ENCODE results near the gene CENPN. TPM values are rescaled to one million over a fixed set of nuclear protein-coding genes. Genes with fewer than 3 reads are reported as not detected.

The CENPN gene
- total RNA-seq, 4 donors from 2014 or later = 5.8 to 9.6 (median 6.6) TPM

- intact Hi-C loops (cut with DNase I) = loop anchor here (10.0 kb wide), 1 partner anchor 705 kb away; no protein-coding TSS in a partner anchor
Observed at GRCh38 chr16:81029930-81030604, 23.1 kb downstream of the CENPN start.

GRCh38 chr16:81035398-81035974 lies 28.5 kb downstream of the CENPN start, which contains the start of gene ATMIN:
Gene ATMIN (plus strand): TSS chr16:81035842. CDS start chr16:81035871, 29 bp downstream.
- 37% methylated on average over 7 of the region's 54 CpGs for WGBS
- Histone ChIP-seq H3K9me3 (no peaks in the 10 kb centered on the region), H3K27me3 (no peaks in the 10 kb centered on the region), H3K4me3 (peak within 1 kb of the TSS; percentile 78 to 87 (median 83)), H3K27ac (replicated peaks in 1 of 4) (peak within 1 kb of the TSS; percentile 75 to 85 (median 81)), H3K4me1 (peaks cover 28 to 45% (median 35%) of the 10 kb centered on the region in 4 donors), H3K36me3 (peaks cover 0 to 6% (median 0%) of the 10 kb centered on the region in 4 donors)
- no peak for DNase-seq (ENCODE audit: extremely low spot score)
- TF ChIP-seq POLR2AphosphoS5 (IDR thresholded peaks at IDR 0.05) (peak in 1 of 2 donors; percentile 58), CTCF (IDR thresholded peaks at IDR 0.05) (peak; percentile 88 to 99 (median 95)), POLR2A (IDR thresholded peaks at IDR 0.05; ENCODE audit: low read depth) (no peak)
- intact Hi-C loops (cut with DNase I) = loop anchor here (1.0 to 10.0 kb wide), 3 partner anchors 42 to 699 kb away; partner anchors contain the start of genes C16orf46 and GCSH

More at GRCh38 chr16:81029930-81030604, 23.1 kb downstream of the CENPN start:
- H3K27ac ChIP-seq (replicated peaks in 1 of 4) = no peak overlapping the region
- no peak overlapping the region for H3K4me3 ChIP-seq
- TF ChIP-seq EP300 (IDR thresholded peaks at IDR 0.05) = no peak
- no peak for TF ChIP-seq CTCF (IDR thresholded peaks at IDR 0.05)
- TF ChIP-seq POLR2AphosphoS5 (IDR thresholded peaks at IDR 0.05) = no peak
- TF ChIP-seq POLR2A (IDR thresholded peaks at IDR 0.05; ENCODE audit: low read depth) = no peak
- no peaks in the 10 kb centered on the region for H3K27me3 ChIP-seq
- H3K9me3 ChIP-seq = no peaks in the 10 kb centered on the region
- WGBS = 92% methylated on average over 11 of the region's 11 CpGs
- peaks cover 0 to 12% (median 5%) of the 10 kb centered on the region in 4 donors for H3K36me3 ChIP-seq
- no peak for DNase-seq (ENCODE audit: extremely low spot score)
- H3K4me1 ChIP-seq = no peaks in the 10 kb centered on the region

GRCh38 chr16:81035975-81036750 lies 29.1 kb downstream of the CENPN start:
- H3K9me3 ChIP-seq = no peaks in the 10 kb centered on the region
- H3K27ac ChIP-seq (replicated peaks in 1 of 4) = peak overlapping the region; percentile 75 to 85 (median 81)
- H3K4me3 ChIP-seq = peak overlapping the region; percentile 78 to 87 (median 83)
- no peak for DNase-seq (ENCODE audit: extremely low spot score)
- intact Hi-C loops (cut with DNase I) = loop anchor here (1.0 to 10.0 kb wide), 3 partner anchors 41 to 699 kb away; partner anchors contain the start of genes C16orf46 and GCSH
- peaks cover 28 to 45% (median 35%) of the 10 kb centered on the region in 4 donors for H3K4me1 ChIP-seq
- H3K27me3 ChIP-seq = no peaks in the 10 kb centered on the region
- TF ChIP-seq POLR2A (IDR thresholded peaks at IDR 0.05; ENCODE audit: low read depth) (no peak), POLR2AphosphoS5 (IDR thresholded peaks at IDR 0.05) (no peak), CTCF (IDR thresholded peaks at IDR 0.05) (no peak), EP300 (IDR thresholded peaks at IDR 0.05) (no peak)
- H3K36me3 ChIP-seq = peaks cover 0 to 9% (median 1%) of the 10 kb centered on the region in 4 donors
- under 1% methylated on average over 19 of the region's 80 CpGs for WGBS

GRCh38 chr16:81036751-81037350 lies 29.8 kb downstream of the CENPN start:
- 35% methylated on average over 10 of the region's 10 CpGs for WGBS
- TF ChIP-seq CTCF (IDR thresholded peaks at IDR 0.05) (no peak), EP300 (IDR thresholded peaks at IDR 0.05) (no peak), POLR2A (IDR thresholded peaks at IDR 0.05; ENCODE audit: low read depth) (no peak), POLR2AphosphoS5 (IDR thresholded peaks at IDR 0.05) (no peak)
- Histone ChIP-seq H3K4me3 (peak overlapping the region; percentile 78 to 87 (median 83)), H3K27me3 (no peaks in the 10 kb centered on the region), H3K4me1 (peaks cover 28 to 45% (median 35%) of the 10 kb centered on the region in 4 donors), H3K36me3 (peaks cover 6 to 16% (median 8%) of the 10 kb centered on the region in 4 donors), H3K9me3 (no peaks in the 10 kb centered on the region), H3K27ac (replicated peaks in 1 of 4) (peak overlapping the region; percentile 75 to 85 (median 81))
- intact Hi-C loops (cut with DNase I) = loop anchor here (5.0 to 10.0 kb wide), 2 partner anchors 60 to 698 kb away; partner anchors contain the start of gene GCSH
- no peak for DNase-seq (ENCODE audit: extremely low spot score)

All from esophagus muscularis mucosa (tissue), 4 donors.